MG63 (cell line): ENCODE data around the gene KATNAL1. TPM values are rescaled to one million over a fixed set of nuclear protein-coding genes. Genes with fewer than 3 reads are reported as not detected.

Source experiments
- DNase-seq: peaks from one replicate; pipeline ENCODE4 v3.0.0-alpha.2; 2020
- H3K27me3 ChIP-seq: fragments of 250-450 bp; sonication (Bioruptor Pico); 2 replicates; pipeline ENCODE4 v1.5.1; 2020; ENCODE audit warnings: mild to moderate bottlenecking, moderate library complexity
- H3K36me3 ChIP-seq: fragments of 250-450 bp; sonication (Bioruptor Pico); 2 replicates; pipeline ENCODE4 v1.5.1; 2020; ENCODE audit warnings: mild to moderate bottlenecking, moderate library complexity
- H3K4me3 ChIP-seq: fragments of 250-450 bp; sonication (Bioruptor Pico); 2 replicates; pipeline ENCODE4 v1.5.1; 2020; ENCODE audit warnings: mild to moderate bottlenecking, moderate library complexity
- H3K9me3 ChIP-seq: fragments of 250-450 bp; sonication (Bioruptor Pico); 2 replicates; pipeline ENCODE4 v1.5.1; 2020; ENCODE audit warnings: mild to moderate bottlenecking, moderate library complexity
- total RNA-seq: library from RNA; depleted of rRNA; stranded (reverse); fragments of >200 nt; shearing (Covaris generic); gene quantifications from 2 replicates; pipeline ENCODE4 v1.2.3, GENCODE V29; 2014; ENCODE audit warnings: low replicate concordance; rRNA removed

The KATNAL1 gene
- total RNA-seq: 13.6 and 29.8 TPM in 2 replicates

DNA sequence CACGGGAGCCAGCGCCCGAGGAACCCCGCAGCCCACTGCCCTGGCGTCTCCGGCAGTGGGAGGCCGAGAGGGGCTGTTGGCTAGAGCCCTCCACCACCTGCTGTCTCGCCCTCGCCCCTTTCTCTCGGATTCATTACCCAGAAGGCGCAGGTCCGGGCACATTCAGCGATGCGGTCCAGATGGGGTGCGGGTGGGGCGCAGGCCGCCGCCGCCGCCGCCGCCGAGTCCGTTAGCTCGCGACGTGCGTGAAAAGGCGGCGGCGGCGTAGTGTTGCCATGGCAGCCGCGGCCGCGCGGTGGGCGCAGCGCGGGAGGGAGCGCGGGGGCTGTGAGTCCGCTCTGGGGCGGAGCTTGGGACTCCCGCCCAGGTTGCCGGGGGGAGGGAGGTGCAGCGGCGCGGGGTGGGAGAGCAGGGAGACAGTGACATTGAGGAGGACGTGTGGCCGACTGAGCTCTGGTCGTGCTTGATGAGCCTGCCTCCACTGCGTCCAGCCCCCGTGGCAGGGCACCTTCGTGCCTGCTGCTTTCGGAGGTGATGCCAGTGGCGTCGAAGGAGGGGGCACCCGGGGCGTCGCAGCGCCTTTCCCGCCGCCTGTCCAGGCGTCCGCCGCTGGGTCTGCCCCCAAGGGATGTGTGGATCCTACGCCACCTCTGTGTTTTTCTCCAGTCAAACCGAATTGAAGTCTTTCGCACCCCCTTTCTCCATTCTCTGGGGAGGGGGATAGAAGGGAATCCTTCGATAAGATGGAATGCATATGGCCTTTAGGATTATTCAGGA, at the start of gene KATNAL1:
Gene KATNAL1, minus strand, starts transcription at position 358 of the 777 bp plus-strand sequence. CDS start 23,774 bp downstream, outside the sequence.
- DNase-seq: peak; percentile 77
- Histone ChIP-seq H3K4me3 (peak within 1 kb of the TSS; percentile 92), H3K27me3 (no peaks in the 10 kb centered on the region), H3K36me3 (no peaks in the 10 kb centered on the region), H3K9me3 (no peaks in the 10 kb centered on the region)

GRCh38 chr13:30355839-30356238, 48.5 kb upstream of the KATNAL1 start:
- Histone ChIP-seq H3K4me3 (no peak overlapping the region), H3K36me3 (no peaks in the 10 kb centered on the region), H3K9me3 (peaks cover 3% of the 10 kb centered on the region; the same call in 1 of the 2 replicates), H3K27me3 (no peaks in the 10 kb centered on the region)
- DNase-seq: no peak

- Histone ChIP-seq H3K27me3 (no peaks in the 10 kb centered on the region), H3K36me3 (no peaks in the 10 kb centered on the region), H3K9me3 (peaks cover 3% of the 10 kb centered on the region; the same call in 1 of the 2 replicates), H3K4me3 (no peak overlapping the region)
- DNase-seq: no peak
These were observed 48.0 kb upstream of the KATNAL1 start for GRCh38 chr13:30355384-30355699.

GRCh38 chr13:30354493-30355383, 47.4 kb upstream of the KATNAL1 start:
- peaks cover 3% of the 10 kb centered on the region; the same call in 1 of the 2 replicates for H3K9me3 ChIP-seq
- no peaks in the 10 kb centered on the region for H3K36me3 ChIP-seq
- no peak for DNase-seq
- no peaks in the 10 kb centered on the region for H3K27me3 ChIP-seq
- H3K4me3 ChIP-seq: no peak overlapping the region

DNA sequence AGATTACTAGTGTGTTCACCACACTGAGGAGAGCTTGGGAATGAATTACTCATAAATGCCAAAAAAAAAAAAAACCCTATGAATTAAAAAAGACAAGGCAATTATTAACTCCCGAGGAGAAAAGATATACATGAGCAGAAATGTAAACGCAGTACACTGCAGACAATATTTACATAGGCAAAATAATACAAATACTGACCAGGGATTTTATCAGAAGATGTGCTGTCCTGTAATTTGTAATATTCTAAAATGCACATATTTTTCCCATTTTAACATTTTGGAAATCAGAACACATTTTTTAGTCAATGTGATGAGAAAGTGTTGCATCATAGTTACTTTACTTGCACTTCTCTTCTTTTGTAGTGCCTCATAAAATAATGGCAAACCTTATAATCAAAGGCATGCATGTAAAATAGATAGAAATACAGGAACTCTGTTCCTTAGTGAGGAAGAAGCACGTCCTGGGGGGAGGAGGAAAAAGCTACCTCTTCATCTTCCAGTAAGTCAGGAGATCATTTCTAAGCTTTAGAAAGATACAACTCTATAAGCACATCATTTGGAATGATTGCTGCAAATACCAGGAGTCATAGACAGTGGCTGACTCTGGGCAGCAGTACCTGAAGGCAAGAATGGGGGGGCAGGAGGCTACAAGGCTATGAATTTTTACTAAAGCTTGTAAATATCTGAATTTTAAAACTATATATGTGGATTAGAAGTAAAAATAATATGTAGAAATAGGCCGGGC, 46.3 kb upstream of the KATNAL1 start:
- H3K4me3 ChIP-seq: no peak overlapping the region
- no peaks in the 10 kb centered on the region for H3K36me3 ChIP-seq
- no peak for DNase-seq
- H3K27me3 ChIP-seq: no peaks in the 10 kb centered on the region
- H3K9me3 ChIP-seq: peaks cover 3% of the 10 kb centered on the region; the same call in 1 of the 2 replicates

DNA sequence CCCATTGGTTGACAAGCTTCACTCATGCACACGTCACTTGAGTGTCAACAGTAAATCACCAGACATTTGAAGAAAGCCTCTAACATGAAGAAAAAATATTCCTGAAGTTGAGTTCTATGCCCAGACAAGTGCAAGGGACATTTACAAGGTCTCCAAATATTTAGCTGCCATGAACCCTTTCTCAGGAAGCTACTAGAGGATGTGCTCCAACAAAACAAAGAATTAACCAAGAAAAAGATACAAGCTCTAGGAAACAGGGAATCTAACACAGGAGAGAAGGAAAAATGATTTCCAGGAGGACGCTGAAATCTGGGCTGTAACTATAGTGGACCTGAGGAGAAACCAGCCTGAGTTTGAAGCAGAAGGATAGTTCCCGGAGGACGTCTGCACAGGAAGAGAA, 45.7 kb upstream of the KATNAL1 start:
- no peaks in the 10 kb centered on the region for H3K27me3 ChIP-seq
- H3K4me3 ChIP-seq: no peak overlapping the region
- peaks cover 3% of the 10 kb centered on the region; the same call in 1 of the 2 replicates for H3K9me3 ChIP-seq
- DNase-seq: no peak
- no peaks in the 10 kb centered on the region for H3K36me3 ChIP-seq

GRCh38 chr13:30352121-30352520, 44.8 kb upstream of the KATNAL1 start:
- no peaks in the 10 kb centered on the region for H3K27me3 ChIP-seq
- peaks cover 3% of the 10 kb centered on the region; the same call in 1 of the 2 replicates for H3K9me3 ChIP-seq
- H3K36me3 ChIP-seq: no peaks in the 10 kb centered on the region
- H3K4me3 ChIP-seq: no peak overlapping the region
- no peak for DNase-seq

DNA sequence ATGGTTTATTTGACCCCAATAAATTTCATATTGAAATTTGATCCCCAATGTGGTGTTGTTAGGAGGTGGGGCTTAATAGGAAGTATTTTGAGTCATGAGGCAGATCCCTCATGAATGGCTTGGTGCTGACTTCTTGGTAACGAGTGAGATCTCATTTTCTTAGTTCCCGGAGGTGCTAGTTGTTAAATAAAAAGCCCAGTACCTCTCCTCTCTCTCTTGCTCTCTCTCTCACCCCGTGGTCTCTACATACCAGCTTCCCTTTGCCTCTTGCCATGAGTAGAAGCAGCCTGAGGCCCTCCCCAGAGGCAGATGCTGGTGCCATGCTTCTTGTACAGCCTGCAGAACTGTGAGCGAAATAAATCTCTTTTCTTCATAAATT, 39.4 kb upstream of the KATNAL1 start:
- Histone ChIP-seq H3K9me3 (no peaks in the 10 kb centered on the region), H3K27me3 (no peaks in the 10 kb centered on the region)

GRCh38 chr13:30346153-30346788, 38.9 kb upstream of the KATNAL1 start:
- Histone ChIP-seq H3K36me3 (no peaks in the 10 kb centered on the region), H3K27me3 (no peaks in the 10 kb centered on the region), H3K9me3 (no peaks in the 10 kb centered on the region), H3K4me3 (no peak overlapping the region)
- DNase-seq: no peak

More for the DNA sequence above, 39.4 kb upstream of the KATNAL1 start:
- DNase-seq: no peak
- H3K4me3 ChIP-seq: no peak overlapping the region
- no peaks in the 10 kb centered on the region for H3K36me3 ChIP-seq

GRCh38 chr13:30345426-30346100, 38.2 kb upstream of the KATNAL1 start:
- Histone ChIP-seq H3K36me3 (no peaks in the 10 kb centered on the region), H3K9me3 (no peaks in the 10 kb centered on the region), H3K4me3 (no peak overlapping the region), H3K27me3 (no peaks in the 10 kb centered on the region)
- DNase-seq: no peak

- no peaks in the 10 kb centered on the region for H3K9me3 ChIP-seq
- H3K4me3 ChIP-seq: no peak overlapping the region
- peak; percentile 94 for DNase-seq
These were observed 34.6 kb upstream of the KATNAL1 start for GRCh38 chr13:30341815-30342570.

DNA sequence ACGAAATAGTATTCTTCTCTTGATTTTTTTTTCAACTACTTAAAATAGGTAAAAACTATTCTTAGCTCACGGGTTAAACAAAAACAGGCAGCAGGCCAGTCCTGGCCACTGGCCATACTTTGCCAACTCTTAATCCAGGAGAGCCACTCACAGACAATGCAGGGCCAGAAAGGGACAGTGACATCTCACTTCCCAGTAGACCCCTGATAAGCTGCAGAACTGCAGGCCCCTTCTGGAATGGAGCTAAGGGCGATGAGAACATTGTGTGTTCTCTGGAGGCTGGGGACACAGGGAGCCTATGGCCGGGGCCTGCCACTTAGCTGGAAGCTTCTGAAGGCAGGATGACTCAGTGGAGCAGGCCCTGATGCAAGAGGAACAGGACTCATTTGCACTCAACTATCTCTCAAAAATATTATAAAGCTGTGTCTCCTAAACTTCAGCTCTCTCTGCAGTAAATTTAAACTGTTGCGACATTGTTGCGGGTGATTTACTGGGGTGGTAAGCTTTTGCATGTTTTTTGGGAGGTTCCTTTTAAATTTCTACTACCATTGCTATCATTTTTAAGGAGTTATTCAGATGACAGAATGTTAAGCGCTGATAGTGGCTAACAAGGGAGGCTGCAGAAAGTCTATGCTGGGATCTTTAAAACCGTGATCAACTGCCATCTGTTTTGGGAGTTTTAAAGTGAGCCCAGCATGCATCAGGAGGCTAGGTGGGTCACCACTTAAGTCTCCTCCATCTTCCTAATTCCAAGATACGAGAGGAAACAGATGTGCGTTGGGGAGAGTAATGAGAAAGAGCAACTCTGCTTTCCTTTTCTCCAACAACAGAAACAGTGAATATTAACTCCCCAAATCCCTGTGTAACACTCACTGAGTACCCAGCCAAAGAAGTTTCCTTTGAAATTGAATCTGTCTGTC, 33.2 kb upstream of the KATNAL1 start:
- no peaks in the 10 kb centered on the region for H3K27me3 ChIP-seq
- peak; percentile 73 for DNase-seq
- H3K36me3 ChIP-seq: no peaks in the 10 kb centered on the region
- H3K9me3 ChIP-seq: no peaks in the 10 kb centered on the region
- H3K4me3 ChIP-seq: no peak overlapping the region

More at GRCh38 chr13:30341815-30342570, 34.6 kb upstream of the KATNAL1 start:
- Histone ChIP-seq H3K27me3 (no peaks in the 10 kb centered on the region), H3K36me3 (no peaks in the 10 kb centered on the region)

DNA sequence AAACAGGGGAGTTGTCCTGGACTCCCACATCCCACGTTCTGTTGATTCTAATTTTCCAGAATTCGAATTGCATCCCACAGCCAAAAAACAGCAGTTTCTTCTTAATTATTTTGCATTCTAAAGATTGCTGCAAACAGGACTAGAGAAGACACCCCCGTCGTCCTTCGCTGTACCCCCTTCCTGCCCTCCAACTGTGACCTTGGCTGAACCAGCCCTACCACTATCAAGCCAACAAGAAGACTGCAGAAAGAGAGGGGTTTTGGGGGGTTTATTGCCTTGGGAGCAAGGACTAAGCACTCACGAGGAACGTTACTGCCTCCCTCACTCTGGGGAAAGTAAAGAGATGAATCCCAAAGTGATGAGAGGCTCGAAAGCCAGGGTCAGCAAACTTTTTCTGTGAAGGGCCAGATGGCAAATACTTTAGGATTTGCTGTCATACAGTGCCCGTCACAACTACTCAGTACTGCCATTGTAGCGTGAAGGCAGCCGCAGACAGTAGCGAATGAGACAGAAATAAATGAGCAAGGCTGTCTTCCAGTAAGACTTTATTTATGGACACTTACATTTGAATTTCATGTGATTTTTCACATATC, 32.5 kb upstream of the KATNAL1 start:
- no peak overlapping the region for H3K4me3 ChIP-seq
- no peaks in the 10 kb centered on the region for H3K27me3 ChIP-seq
- DNase-seq: no peak
- no peaks in the 10 kb centered on the region for H3K9me3 ChIP-seq
- no peaks in the 10 kb centered on the region for H3K36me3 ChIP-seq

DNA sequence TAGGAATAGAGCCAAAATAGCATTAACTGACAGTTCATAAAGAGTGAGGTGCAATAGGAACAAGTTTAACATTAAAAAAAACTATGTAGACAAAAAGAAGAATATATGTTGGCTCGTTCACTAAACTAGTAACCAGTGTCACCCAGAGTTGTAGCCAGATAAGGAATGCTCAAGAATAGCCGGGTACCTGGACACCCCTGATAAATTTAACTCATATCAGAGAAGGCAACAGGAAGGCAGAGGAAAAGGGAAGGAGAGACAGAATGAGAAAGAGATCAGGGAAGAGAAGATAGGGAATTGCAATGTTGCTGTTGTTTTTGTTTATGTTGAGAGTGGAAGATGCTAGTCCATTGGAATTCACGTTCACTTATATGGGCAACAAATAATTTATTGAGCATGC, 31.6 kb upstream of the KATNAL1 start:
- Histone ChIP-seq H3K9me3 (no peaks in the 10 kb centered on the region), H3K36me3 (no peaks in the 10 kb centered on the region), H3K27me3 (no peaks in the 10 kb centered on the region), H3K4me3 (no peak overlapping the region)
- no peak for DNase-seq
